Measurements from ENCODE around the gene PROCA1. TPM values are rescaled to one million over a fixed set of nuclear protein-coding genes. Genes with fewer than 3 reads are reported as not detected.

The PROCA1 gene, protein sequence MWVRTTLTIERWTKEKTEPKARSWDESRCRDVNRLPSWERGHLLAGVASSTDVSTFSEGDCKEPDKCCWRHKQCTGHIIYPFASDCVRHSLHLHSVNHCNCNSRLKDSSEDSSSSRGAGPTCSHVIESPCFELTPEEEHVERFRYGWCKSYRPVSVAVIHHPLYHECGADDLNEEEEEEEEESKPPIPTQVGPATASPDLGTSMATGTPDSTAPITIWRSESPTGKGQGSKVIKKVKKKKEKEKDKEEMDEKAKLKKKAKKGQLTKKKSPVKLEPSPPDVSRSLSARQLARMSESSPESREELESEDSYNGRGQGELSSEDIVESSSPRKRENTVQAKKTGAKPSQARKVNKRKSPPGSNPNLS
- total RNA-seq = 1.0 and 1.9 TPM in 2 replicates

DNA sequence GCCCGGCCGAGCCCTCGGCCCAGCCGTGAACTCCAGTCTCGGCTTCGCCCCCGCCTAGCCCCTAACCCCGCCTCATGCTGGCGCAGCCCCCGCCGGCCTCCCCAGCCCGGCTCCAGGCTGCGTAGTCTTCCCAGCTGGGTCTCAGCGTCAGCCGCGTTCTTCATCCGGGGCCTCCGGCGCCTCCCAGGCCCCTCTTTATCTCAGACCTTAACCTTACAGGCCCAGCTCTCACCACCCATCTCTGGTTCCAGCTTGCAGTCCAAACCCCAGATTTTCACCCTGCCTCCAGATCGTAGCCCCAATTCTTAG, at the start of gene PROCA1:
Gene PROCA1 (minus strand): TSS at position 166 of the 309 bp plus-strand sequence. CDS start 228 bp downstream, outside the sequence.

GRCh38 chr17:28743243-28744103, 31.8 kb upstream of the PROCA1 start, which contains the start of gene TRAF4:
TRAF4 (plus strand) TSS chr17:28744011; CDS start chr17:28744113, 102 bp downstream.

GRCh38 chr17:28728364-28729200, 16.9 kb upstream of the PROCA1 start, which contains the start of gene NEK8:
NEK8 (plus strand) TSS chr17:28728788; CDS start chr17:28728814, 26 bp downstream.

GRCh38 chr17:28726226-28726626, 14.5 kb upstream of the PROCA1 start, which contains the start of gene TLCD1:
TLCD1 (minus strand) TSS chr17:28726233; CDS start chr17:28726097, 136 bp downstream.

GRCh38 chr17:28717578-28718332, 6.1 kb upstream of the PROCA1 start, which contains the start of gene RAB34:
RAB34 (minus strand) TSS chr17:28717868; CDS start chr17:28717266, 602 bp downstream.

GRCh38 chr17:28661635-28662526, 49.8 kb downstream of the PROCA1 start, which contains the start of the genes SDF2 and SUPT6H:
SDF2 (minus strand) TSS chr17:28661906; CDS start chr17:28661876, 30 bp downstream.
SUPT6H (plus strand) TSS chr17:28662205; CDS start chr17:28673402, 11,197 bp downstream.

Other genes with a start within 250 kb of the PROCA1 start
- gene SLC13A2, start 238.2 kb downstream of the PROCA1 start, total RNA-seq = not detected in 2 replicates
- not detected in 2 replicates for gene FOXN1, start 205.5 kb downstream of the PROCA1 start, total RNA-seq
- gene UNC119, start 159.3 kb downstream of the PROCA1 start, total RNA-seq = 23.6 and 27.8 TPM in 2 replicates
- gene PIGS, start 140.4 kb downstream of the PROCA1 start, total RNA-seq = 46.3 and 60.7 TPM in 2 replicates
- 93.7 and 95.1 TPM in 2 replicates for gene ALDOC, start 135.0 kb downstream of the PROCA1 start, total RNA-seq
- 4.0 and 4.3 TPM in 2 replicates for gene SPAG5, start 112.9 kb downstream of the PROCA1 start, total RNA-seq
- 0.68 and 2.8 TPM in 2 replicates for gene RSKR, start 97.7 kb downstream of the PROCA1 start, total RNA-seq
- gene BLTP2, start 66.7 kb downstream of the PROCA1 start, total RNA-seq = 74.2 and 90.4 TPM in 2 replicates
- 48.0 and 75.1 TPM in 2 replicates for gene SDF2, start 50.0 kb downstream of the PROCA1 start, total RNA-seq
- 38.2 and 55.4 TPM in 2 replicates for gene SUPT6H, start 49.7 kb downstream of the PROCA1 start, total RNA-seq
- 203 and 253 TPM in 2 replicates for gene RAB34, start 6.0 kb upstream of the PROCA1 start, total RNA-seq
- 666 and 767 TPM in 2 replicates for gene RPL23A, start 8.1 kb upstream of the PROCA1 start, total RNA-seq
- 7.0 and 11.3 TPM in 2 replicates for gene TLCD1, start 14.3 kb upstream of the PROCA1 start, total RNA-seq
- 2.8 and 3.3 TPM in 2 replicates for gene NEK8, start 16.9 kb upstream of the PROCA1 start, total RNA-seq
- gene TRAF4, start 32.1 kb upstream of the PROCA1 start, total RNA-seq = 8.7 and 10.7 TPM in 2 replicates
- 7.8 and 9.2 TPM in 2 replicates for gene FAM222B, start 130.9 kb upstream of the PROCA1 start, total RNA-seq
- gene ERAL1, start 143.1 kb upstream of the PROCA1 start, total RNA-seq = 25.0 and 36.9 TPM in 2 replicates
- gene FLOT2, start 185.8 kb upstream of the PROCA1 start, total RNA-seq = 25.3 and 31.2 TPM in 2 replicates
- gene DHRS13, start 191.2 kb upstream of the PROCA1 start, total RNA-seq = 3.8 and 10.7 TPM in 2 replicates
- gene PHF12, start 239.6 kb upstream of the PROCA1 start, total RNA-seq = 21.3 and 32.7 TPM in 2 replicates

Measured in cardiac ventricle fibroblast (primary cell).